NCI-H1105 treated with DMSO at 0.1 percent for 48 hours (cell line): Measurements from ENCODE around the gene ZNRF3.

ENCODE experiments used
- DNase-seq: peaks from one replicate; lab custom pipeline; 2025; lab: John Stamatoyannopoulos, UW

ZNRF3 gene

DNA sequence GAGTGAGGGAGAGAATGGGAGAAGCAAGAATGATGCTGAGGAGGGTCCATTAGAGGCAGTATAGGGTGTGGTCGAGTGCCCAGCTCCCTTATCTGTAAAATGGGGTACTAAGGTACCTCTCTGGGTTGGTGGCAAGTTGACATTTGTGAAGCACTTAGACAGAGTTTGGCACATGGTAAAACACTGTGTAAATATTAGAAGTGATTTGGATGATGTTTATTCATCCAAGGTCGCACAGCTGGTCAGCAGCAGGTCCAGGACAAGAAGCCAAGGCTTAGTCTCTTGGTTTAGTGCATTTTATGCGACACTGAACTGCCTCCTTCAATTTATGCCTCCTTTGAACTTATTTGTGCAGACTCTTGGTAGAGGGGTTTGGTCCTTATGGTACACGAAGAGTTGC lies 208.9 kb downstream of the ZNRF3 start:
- DNase-seq = no peak

DNA sequence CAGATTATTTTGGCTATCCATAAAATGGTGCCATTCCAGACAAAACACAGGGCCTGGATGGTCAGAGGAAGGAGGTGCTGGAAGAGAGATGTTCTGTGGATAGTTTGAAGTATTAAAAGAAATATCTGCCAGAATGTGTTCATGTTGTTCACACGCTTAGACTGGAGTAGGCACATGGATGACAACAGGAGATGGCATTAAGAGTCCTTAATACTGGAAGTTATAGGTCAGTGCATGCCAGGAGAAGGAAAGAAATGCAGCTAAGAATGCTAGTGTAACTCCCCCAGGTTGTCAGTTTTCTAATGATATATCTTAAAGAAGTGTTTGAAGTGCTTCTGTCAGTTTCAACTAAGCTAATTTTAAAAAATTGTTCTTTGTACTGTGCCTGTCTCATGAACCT lies 209.7 kb downstream of the ZNRF3 start:
- DNase-seq = no peak

GRCh38 chr22:29093501-29094300 lies 210.3 kb downstream of the ZNRF3 start:
- no peak for DNase-seq

DNA sequence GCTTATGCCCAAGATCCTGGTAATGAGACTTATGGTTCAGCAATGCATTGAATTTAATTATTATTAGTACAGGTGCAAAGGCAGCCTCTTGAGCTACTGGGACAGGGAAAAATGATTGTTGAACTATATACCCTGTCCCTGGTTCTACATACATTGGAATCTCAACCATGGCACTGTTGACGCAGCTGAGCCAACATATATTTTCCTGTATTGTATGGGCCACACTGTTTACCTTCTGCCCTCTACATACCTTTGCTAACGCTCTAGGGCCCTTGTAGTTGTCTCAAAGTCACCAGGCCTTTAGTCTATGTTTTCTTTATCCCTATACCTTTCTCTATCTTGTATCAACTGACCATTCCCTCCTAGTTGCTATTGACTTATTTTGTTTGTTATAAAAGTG lies 212.1 kb downstream of the ZNRF3 start:
- no peak for DNase-seq

- DNase-seq = no peak
These were observed 213.6 kb downstream of the ZNRF3 start for GRCh38 chr22:29096736-29097669.

DNA sequence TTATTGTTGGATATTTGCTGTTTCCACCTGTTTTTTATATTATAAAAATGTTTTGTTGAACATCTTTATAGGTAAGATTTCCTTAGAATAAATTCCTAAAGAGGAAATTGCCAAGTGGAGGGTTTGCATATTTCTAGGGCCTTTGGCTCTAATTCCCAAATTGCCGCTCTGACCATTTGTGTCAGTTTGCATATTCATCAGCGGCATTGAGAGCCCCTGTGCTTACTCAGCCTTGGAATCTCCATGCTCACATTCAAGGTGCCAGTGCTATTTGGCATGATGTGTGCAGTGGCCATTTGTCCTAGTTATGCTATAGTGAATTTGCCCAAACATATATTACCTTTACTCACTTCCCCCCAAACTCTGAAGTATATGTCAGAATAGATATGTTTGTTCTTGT lies 214.9 kb downstream of the ZNRF3 start:
- no peak for DNase-seq

DNA sequence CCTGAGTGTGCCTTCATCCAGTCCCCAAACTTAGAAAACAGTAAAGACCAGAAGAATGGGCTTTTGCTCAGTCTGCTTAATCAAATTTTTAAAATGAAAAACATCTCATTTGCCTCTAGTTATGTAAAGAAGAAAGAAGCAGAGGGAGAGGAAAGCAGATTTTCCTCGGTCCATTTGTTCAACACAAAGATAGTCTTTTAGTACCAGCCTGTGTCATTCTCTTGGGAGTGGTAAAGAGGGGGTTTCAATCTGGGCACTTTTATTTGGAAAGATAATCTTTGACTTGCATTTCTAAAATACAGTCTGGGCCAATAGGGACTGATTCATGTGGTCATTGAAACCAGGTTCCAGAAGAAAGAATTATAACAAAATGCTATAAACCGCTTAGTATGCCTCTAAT lies 218.9 kb downstream of the ZNRF3 start:
- DNase-seq = no peak

- no peak for DNase-seq
These were observed 219.7 kb downstream of the ZNRF3 start for GRCh38 chr22:29103121-29103520.

- no peak for DNase-seq
These were observed 222.1 kb downstream of the ZNRF3 start for GRCh38 chr22:29105468-29105867.

DNA sequence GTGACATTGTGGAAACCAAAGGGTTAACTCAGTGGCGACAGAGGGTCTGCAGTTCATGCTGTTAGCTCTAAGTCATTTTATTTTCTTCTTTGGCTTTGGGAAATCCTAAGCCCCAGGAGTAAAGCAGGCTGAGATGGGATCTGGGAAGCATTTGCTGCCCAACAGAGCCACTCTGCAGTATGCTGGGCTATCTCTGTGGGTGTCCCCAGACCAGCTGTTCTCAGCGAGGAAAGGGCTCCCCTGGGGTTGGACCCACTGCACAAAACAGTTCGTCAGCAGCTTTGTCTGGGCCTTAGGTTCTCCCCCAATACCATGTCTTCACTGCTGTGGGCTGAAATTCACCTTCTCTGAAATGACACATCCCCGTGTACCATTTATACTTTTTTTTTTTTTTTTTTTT lies 223.5 kb downstream of the ZNRF3 start:
- DNase-seq = no peak
